22Rv1 (cell line): Measurements from ENCODE around the gene NT5DC4.
A peak's percentile ranks its signal among the peaks of the same experiment; 100 is the strongest.

Experiments
- H3K27ac ChIP-seq: fragments of 450-650 bp; 2 replicates; pipeline ENCODE4 v1.5.1; 2017
- CTCF ChIP-seq: fragments of 450-650 bp; IDR thresholded peaks from 2 replicates; pipeline ENCODE4 v1.5.1; 2017; ENCODE audit warnings: mild to moderate bottlenecking
- ZFX ChIP-seq: fragments of 450-650 bp; IDR thresholded peaks from 2 replicates; pipeline ENCODE4 v1.6.1; 2017; ENCODE audit warnings: antibody characterized with exemption, borderline replicate concordance

Gene NT5DC4

GRCh38 chr2:112690853-112691401, 29.9 kb upstream of the NT5DC4 start:
- no peak overlapping the region for H3K27ac ChIP-seq
- TF ChIP-seq ZFX: no peak
- TF ChIP-seq CTCF: peak; percentile 80

GRCh38 chr2:112691881-112692281, 28.9 kb upstream of the NT5DC4 start:
- TF ChIP-seq CTCF: no peak
- no peak for TF ChIP-seq ZFX
- H3K27ac ChIP-seq: no peak overlapping the region

- TF ChIP-seq ZFX: no peak
- no peak for TF ChIP-seq CTCF
- H3K27ac ChIP-seq: no peak overlapping the region
Measured at GRCh38 chr2:112692495-112692911, 28.3 kb upstream of the NT5DC4 start.

- no peak overlapping the region for H3K27ac ChIP-seq
- no peak for TF ChIP-seq CTCF
- TF ChIP-seq ZFX: no peak
Measured at GRCh38 chr2:112692918-112693317, 27.9 kb upstream of the NT5DC4 start.

- H3K27ac ChIP-seq: no peak overlapping the region
- TF ChIP-seq CTCF (no peak), ZFX (no peak)
Measured at GRCh38 chr2:112693596-112693995, 27.2 kb upstream of the NT5DC4 start.

GRCh38 chr2:112694182-112694581, 26.6 kb upstream of the NT5DC4 start:
- TF ChIP-seq ZFX (no peak), CTCF (no peak)
- no peak overlapping the region for H3K27ac ChIP-seq

- no peak overlapping the region for H3K27ac ChIP-seq
- TF ChIP-seq ZFX (no peak), CTCF (no peak)
Measured at GRCh38 chr2:112698834-112699515, 21.8 kb upstream of the NT5DC4 start.
